Eye (tissue), 1 donor: ENCODE results near the gene GPR171.

Experiments
- DNase-seq: peaks from one replicate; pipeline ENCODE4 v3.0.0-alpha.2; 2015

The GPR171 gene

DNA sequence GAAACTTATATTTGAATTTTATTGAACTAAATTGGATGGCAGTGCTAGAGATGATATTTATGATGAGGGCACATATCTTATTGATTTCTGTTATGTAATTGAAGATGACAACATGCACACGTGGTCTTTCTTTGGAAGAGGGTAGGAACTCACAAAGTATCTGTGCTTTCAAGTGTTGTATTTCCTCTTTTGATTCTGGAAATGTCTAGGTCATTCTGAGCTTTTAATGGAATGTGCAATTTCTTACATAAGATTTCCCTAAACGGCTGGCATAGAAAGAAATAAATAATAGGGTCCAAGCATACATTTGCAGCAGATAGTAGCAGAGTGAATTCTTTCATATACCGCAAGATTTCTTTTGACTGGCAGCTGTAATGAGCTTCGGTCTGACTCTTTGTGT, 10.1 kb upstream of the GPR171 start:
- DNase-seq = no peak

DNA sequence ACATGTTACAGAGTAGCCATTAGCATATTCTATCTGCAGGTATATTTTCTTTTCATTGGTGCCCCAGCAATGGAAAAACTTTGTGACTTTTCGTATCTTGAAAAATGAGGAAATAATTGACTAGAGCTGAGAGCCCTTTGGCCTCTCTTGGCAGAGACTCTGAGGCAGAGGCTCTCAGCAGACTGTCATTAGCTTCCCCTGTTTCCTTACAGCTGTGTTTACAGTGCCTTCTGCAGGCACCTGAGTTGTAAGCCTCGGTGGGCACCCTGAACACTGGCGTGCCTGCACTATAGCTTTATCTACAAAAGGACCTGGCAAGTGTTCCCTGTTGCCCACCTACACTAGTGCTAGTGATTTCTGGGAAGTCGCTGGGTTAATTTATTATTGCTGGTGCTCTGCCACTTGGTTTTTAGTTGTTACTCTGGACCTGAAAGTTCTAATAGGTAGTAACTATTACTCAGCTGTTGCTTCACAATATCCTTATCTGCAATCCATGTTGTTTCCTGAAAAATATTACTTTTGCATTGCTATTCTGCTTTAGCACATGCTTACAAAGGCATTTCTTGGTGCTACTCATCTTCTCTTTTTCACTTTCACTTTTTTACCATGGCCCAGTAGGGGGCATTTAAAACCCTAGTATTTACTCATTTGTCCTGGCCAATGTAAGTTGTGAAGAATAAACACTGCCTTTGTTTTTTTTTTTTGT, 7.8 kb upstream of the GPR171 start:
- no peak for DNase-seq

DNA sequence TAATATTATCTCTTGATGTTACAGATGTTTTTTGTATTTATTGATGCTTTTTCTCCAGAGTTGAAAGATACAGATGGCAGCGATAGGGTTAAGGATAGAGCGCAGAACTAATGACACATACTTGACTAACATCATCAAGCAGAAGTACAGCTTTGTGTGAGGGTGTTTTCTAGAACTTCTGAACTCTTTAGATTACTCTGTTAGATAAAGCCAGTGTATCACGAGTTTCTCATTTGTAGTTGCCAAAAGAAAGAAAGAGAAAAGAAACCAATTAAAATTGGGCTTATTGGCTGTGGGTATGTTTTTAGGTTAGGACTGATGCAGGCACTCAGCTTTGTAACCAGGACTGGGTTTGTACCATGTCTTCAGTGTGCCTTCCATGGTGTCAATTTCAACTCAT, 6.6 kb upstream of the GPR171 start:
- DNase-seq = no peak

DNA sequence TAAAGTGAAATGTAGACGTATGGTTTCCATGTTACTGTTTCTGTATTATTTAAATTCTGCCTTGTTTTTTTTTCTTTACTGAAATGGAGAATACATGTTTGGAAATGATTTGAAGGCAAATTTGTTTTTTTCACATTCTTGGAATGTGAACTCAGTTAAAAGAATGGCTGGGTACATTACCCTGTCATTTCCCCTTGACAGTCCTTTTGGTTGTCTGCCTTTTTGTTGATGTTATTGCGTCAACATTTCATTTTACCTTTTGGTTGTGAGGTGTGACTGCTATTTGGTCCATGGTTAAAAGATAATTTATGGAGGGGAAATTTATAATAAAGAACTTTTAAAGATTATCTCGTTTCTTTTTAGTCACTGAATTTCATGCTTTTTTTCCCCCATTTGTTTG, 3.2 kb upstream of the GPR171 start:
- DNase-seq = no peak

DNA sequence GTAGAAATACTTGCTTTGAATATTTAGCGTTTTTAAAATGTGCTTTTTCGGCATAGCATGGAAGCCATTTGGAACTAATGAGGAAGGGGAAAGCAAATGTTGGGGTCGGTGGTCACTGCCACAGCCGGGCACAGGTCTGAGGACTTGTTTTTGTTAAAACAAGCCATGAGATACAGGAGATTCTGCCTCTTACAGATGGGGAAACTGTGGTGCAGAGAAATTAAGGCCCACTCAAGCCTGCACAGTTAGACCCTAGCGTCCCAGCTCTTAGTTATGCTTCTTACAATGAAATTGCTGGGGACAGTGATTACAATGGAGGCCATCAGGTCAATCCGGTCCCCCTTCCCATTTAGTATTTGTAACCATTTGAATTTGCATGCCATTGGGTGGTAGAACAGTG, 2.5 kb upstream of the GPR171 start:
- no peak for DNase-seq

DNA sequence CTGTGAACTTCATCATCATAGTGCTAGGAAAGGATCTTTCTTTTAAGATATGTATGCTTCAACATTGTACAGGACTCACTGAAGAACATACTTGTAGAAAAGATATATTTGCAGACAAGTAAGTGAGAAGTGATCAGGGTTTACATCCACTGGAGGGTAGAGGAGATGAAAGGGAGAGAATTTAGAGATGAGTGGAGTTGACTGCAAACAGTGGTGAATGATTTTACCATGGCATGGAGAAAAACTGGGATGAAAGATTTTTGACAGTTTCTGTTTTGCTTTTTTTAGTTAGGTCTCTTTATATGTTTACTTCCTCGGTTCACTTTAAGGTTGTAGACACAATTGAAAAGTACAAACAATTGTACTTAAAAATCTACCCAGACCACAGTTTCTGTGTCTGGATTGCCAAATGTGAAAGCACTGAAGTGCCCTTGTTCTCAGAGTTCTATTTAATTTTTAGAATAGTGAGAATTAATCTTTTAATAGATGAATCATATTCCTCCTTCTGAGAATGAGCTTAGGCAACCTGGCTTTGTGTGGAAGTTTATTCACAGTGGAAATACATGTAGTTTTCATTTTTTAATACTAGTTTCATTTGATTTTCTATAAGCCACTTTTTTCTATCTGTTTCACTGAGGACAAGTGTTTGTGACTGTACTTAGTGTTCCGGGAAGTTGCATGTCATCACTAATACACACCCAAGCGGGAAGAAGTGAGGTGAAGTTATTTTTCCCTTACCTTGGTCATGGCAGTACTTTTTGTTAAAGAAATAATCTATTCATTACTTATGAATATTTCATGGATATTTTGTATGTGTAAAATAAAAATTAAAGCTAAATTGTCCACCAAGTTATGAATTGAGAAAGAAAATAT, 1.8 kb upstream of the GPR171 start:
- no peak for DNase-seq

DNA sequence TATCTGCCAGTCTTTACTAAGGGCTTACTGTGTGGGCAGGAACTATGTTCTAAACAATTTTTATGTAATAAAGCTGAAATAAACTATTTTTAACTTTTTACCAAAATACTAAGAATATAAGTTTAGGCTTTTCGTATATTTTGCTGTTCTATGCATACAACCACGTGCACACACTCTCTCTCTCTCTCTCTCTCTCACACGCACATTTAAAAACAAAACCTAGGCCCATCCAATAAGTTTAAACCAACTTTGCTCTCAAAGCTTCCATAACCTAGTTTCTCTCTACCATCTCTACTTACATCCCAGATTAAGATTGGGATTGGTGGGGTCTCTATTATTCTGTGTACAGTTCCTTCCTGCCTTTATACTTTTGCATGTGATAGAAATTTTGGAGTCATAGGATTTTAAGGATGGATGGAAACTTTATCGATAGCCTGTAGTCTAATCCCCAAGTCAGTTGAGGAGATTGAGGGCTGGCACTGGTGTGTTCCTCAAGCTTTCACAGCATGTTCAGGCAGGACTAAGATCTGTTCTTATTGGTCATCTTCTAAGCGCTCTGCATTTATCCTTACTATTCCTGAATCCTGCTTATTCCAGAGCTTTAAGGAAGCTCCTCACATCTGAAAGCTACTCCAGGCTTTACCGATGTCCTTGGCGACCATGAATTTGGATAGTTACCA, 1.8 kb downstream of the GPR171 start:
- DNase-seq = no peak

DNA sequence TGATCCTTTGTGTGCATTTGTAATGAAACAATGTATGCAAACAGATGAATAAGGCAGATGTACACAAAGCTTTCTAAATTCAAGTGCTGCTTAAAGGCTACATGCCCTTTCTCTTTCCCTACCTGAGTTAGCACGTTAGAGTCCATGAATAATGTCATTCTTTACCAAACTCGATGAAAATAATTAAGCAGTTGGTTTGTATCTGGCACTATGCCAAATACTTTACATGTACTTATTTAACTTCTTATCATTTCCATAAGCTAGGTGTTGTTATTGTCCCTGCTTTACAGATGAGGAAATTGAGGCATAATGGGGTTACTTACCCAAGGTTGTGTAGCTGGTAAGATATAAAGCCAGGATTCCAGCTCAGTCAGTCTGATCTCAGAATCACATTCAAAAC, 2.4 kb downstream of the GPR171 start:
- DNase-seq = no peak

DNA sequence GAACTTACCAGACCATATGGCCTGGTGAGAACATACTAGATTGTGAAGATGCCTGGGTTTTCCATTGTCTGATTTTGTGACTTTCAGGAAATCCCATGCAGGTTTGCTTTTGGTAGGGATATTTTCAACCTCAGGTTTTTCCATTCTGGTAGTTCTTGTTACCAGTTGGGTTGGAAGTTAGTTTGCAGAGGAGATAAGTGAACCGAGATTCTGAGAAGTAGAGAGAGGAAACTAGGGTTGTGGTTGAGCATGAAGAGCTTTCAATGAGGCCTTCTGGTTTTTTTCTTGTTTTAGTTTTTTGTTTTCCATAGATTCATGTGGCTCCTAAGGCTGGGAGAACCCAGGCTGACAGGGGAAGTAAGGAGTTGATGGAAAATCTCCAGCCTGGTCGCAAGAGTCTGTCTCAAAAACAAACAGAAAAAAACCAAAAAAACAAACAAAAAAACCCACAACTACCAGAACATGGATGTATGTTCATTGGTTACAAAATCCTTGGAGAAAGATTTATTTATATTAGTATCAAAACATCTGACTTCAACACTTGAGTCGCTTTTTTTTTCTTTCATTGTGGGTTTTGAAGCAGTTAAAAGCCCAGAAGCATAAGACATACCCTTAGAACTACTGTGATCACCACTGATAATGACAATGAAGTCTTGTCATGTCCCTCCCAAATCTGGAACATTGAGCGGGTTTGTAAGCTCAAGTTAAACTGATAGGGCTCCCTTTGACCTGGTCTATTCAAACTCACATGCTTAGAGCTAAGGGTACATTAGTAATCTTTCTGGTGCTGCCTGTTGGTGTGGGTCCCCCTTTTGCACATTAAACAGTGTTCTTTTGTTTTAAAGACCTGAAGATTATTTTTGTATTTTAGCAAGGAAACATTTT, 3.2 kb downstream of the GPR171 start:
- no peak for DNase-seq

DNA sequence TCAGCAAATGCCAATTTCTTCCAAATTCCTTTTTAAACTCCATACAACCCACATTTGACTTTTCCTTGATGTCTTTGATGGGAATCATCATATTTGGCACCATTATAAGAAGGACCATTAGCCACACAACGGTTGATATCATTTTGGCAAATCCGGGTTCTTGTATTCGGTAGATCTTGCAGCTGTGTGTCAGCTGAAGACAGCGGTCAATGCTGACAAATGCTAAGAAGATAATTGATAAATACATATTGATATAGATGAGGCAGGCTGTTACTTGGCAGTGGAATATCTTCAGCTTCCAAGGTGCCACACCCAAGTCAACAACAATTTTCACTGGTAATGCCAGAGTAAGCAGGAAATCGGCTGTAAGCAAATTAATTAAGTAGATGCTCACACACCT, 4.2 kb downstream of the GPR171 start:
- no peak for DNase-seq

DNA sequence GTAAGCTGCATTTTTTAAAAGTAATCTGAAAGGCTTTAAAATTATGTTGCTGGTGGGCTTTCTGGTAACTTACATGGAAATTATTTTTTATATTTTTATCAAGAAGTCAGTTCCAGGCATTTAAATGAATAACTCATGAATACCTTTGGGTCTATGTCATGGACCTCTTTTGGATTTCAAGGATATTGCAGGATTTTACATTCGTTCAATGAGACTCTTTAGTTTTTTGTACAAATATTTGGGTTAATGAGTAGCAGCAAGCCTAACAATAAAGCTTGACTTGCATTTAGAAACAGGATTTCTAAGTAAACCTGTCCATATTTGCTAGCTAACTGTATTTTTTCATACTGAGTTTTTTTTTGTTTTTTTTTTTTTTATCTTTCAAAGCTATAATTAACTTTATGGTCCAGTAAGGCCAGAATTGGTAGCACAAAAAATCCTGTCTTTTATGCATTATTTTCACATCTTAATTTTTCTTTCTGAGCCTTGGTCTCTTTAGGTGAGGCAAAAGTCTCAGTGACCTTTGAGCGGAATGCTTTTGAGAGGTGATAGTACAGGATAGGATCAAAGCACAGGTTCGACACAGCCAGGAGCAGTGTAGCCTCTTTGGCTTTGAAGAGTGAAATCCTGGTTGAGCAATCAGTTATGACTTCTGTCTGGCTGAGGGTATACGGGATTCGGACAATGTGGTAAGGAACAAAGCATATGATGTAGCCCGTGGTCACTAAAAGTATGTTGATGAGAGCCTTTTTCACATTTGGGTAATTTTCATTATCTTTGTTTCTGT, 4.8 kb downstream of the GPR171 start:
- DNase-seq = no peak

DNA sequence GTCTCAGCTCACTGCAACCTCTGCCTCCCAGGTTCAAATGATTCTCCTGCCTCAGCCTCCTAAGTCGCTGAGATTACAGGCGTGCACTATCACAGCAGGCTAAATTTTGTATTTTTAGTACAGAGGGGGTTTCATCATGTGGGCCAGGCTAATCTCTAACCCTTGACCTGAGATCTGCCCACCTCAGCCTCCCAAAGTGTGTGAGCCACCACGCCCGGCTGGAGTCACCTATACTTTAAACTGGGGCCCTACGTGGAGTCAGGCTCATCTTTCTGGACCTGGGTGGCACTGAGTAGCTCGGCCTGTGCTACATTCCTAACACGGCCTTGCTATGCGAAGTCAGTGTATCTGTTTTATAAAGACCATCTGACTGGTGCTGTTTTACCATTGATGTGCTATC, 5.8 kb downstream of the GPR171 start:
- DNase-seq = no peak

DNA sequence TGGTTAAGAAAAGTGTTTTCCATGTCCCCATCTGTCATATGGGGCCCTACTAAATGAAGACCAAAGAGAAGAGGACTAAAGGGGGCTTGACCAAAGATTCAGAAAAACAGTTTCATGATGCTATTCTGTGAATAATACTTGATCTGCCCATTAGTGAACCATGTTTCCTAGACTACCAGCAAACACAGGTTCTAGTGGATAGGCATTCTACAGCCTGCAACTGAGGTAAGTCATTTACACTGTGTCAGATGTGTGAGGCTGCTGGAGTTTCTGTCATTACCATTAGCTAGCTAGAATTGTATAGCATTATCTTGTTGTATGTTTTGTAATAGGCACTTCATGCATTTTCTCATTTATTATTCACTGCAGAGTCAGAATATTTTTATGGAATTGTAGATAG, 6.6 kb downstream of the GPR171 start:
- DNase-seq = no peak

DNA sequence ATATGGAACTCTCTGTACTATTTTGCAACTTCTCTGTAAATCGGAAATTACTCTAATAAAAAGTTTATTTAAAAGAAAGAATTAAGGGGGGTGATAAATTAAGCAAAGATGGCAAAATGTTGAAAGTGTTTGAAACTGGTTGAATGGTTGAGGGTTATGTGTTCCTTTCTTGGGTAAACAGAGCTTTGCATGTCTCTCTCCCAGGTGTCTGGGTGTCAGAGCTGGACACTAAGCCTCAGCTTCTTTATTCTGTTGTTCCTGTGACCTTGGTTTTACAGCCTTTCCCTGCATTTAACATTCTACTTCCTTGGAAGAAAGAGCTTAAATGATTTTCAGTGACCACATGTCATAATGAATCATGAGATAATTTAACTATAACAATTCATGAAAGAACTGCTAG, 7.2 kb downstream of the GPR171 start:
- no peak for DNase-seq

DNA sequence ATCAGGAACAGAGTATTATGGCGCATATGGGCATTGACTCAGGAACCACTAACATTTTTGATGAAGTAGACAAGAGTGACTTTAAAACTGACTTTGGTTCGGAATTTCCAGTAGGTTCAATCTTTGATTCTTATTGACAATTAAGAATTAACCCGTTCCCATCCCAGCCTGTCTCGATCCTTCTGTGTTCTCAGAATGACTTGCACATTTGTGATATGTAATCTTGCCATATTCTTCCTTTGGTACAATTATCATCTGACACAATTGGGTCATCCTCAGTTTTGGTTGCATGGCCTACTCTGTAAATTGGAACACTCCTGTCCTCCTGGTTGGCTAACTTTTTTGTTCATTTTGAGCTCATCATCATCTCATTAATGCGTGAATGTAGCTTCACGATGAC, 10.5 kb downstream of the GPR171 start:
- DNase-seq = no peak

DNA sequence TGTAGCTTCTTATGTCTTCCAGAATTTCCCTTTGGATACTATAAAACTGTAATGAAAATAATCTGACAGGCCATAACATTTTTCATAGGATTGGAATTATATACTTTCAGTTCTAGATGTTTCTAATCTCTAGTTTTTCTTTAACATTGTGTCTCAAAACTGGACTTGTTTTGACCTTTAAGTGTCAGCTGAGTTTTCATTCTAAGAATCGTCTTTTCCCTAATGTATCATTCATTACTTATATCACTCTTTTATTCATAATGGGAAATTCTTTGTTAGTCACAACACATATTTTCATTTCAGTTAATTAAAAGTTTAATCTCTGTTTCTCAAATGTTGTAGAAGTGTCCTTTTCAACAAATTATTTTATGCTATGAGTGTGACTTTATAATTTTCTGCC, 11.9 kb downstream of the GPR171 start:
- no peak for DNase-seq

DNA sequence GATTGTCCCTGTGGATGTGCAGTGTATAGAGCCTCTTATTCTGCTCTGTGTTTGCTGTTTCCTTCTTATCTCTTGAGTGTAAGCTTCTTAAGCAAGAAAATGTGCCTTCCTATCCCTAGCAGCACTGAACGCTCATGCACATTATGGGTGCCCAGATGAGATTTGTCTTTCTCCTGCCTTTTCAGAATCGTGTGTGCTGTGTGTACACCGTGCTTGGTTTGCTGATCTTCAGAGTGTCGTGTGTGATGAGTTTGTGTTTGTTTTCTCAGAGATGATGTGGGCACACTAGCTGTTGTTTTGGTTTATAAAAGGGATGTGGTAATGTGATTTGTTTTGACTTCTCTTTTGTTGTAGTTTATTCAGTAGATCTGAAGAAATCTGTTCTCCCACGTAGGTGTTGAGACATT, 19.7 kb downstream of the GPR171 start:
- no peak for DNase-seq

DNA sequence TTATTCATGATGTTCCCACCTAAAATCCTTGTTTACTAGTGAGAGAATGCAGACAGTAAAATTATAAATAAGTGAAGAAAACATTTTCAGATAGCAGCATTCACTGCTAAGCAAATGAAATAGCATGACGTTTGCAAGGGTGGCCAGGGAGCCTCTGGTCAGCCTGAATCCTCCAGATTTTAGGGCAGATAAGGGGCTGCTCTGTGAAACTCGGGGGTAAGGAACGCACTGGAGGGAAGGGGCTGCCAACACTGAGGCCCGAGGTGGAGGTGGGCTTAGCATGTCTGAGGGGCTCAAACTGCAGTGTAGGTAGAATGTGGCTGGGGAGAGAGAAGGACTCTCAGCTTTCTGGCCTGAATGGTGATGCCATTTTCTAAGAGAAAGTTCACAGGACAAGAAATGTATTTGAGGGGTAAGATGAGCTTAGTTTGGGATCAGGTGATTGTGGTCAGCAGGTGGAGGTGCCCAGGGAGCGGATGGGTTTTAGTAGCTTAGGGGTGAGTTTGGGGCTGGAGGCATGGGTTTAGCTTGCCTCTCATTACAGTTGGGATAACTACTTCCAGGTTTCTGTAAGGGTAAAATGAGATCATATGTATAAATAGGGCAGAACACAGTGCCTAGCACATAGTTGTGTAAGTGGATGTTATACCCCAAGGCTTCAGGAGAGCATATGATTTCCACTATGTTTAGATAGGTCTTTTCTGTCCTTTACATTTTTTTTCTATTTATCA, 20.5 kb downstream of the GPR171 start:
- DNase-seq = no peak

DNA sequence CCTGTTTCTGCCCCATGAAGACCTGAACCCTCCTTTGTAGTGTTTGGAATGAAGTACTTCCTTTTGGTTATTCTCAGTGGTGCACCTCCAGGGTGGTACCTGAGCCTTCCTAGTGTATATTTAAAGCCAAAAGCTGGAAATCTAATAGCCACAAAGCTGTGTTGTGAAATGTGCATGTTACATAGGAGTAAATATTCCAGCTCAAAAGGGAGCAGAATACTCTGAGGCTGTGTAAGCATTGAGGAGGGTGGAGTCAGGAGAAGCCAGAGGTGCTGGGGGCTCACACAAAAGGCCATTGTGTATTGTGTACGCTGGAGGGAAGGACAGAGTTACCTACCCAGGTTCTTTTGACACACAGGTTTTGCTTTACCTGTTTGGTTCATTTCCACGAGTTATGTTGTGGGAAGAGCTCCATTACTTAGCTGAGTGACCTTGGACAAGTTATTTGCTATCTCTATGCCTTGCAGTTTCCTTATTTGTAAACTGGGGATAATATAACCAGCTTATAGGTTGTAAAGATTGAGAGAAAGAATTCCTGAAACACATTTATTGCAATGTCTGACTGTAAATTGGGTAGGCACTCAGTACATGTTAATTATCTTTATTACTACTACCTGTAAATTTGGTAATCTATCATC, 24.7 kb downstream of the GPR171 start:
- DNase-seq = no peak

DNA sequence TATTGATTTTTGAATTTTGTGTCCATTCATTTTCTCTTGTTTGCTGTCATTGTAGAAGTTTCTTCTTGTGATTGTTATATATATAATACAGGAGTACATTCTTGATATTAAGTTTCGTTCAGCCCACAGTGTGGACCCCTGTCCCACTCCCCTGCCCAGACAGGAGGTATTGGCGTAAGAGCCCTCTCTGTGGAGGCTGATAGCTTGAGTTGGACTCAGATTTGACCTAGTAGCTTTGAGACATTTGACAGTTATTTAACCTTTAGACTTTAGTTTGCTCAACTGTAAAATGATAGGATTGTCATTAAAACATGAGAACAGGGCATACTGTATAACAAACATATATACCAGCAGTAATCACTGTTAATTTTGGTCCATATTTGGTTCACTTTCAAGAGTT, 27.1 kb downstream of the GPR171 start:
- no peak for DNase-seq

DNA sequence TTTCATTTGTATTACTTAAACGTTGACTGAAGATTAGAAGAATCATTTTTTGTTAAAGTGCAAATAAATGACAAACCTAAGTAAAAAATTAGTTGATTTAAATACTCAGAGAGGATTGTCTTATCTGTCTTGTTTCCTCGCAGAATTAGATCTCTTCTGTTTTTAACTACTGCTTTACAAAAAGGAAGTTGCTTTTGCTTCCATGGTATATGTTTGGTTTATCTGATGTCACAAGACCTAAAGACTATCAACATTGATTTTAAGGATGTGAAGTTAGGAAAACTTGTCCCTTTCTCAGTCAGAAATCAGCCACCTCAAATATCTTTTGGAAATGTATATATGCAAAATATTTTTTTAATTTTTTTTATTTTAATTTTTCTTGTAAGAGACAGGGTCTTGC, 28.7 kb downstream of the GPR171 start:
- DNase-seq = no peak
